ENCODE measurements around the gene RCC1. TPM values are rescaled to one million over a fixed set of nuclear protein-coding genes. Genes with fewer than 3 reads are reported as not detected.

RCC1 gene
- total RNA-seq, 1 experiment from 2014 or later: 96.5 TPM

DNA sequence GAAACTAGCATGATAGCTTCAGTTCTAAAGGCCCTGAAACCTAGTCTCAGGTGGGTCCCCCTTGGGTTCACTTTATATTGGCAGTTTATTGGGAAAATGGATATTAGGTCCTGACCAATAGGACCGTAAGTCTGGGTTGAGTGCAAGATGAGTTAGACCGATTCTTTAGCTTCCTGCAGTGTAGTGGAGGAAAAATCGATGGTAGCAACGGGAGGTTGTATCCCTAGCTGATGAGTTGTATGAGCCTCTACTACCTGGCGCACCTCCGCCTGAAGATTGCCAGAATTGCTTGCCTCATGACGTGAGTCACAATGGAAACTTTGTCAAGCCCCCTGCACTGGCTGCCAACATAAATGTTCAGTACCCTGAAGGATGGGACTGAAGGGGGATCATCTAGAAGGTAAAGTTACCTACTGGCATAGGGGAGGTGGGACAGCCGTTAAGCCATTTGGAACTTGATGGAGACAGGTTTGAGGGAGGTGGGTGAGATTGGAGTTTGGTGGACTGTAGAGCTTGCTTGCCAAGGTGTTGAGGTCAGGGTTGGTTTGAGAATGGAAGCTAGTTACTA lies 3.9 kb downstream of the RCC1 start:
- Histone ChIP-seq H3K4me3 (ENCODE audit: low read length) (peak overlapping the region; percentile 92), H3K4me1 (ENCODE audit: insufficient read depth, low read length) (peaks cover 26% of the 10 kb centered on the region)
- intact Hi-C loops (cut with micrococcal nuclease): loop anchor here (5.0 kb wide), 3 partner anchors 52 to 262 kb away; no protein-coding TSS in a partner anchor

DNA sequence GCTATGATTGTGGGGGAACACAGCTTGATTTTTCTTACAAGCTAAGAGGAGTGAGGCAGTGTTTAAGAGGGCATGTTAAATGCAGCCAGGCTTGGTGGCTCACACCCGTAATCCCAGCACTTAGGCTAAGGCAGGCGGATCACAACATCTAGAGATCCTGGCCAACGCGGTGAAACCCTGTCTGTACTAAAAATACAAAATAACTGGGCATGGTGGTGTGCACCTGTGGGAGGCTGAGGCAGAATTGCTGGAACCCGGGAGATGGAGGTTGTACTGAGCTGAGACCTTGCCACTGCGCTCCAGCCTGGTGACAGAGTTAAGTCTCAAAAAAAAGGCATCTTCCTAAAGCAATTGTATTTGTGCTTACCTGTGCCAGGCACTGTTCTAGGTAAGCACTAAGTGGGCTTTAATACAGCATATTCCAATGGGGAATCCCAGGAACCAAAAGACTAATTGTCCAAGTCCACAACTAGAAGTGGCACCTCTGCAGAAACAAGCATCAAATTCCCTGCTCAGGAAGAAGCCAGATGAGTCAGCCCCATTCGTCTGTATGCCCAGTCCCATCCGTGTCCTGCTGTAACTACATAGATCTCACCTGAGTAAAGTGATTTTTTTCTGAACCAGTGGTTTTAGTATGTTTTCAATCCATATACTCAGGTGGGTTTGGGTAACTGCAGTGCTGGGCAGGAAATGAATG lies 4.6 kb downstream of the RCC1 start:
- ATAC-seq (peak; percentile 42), DNase-seq (peak; percentile 66)
- POLR2A ChIA-PET (ENCODE audit: unreplicated experiment): interaction anchor here (0.7 to 1.0 kb wide), 2 partner anchors 47 to 71 kb away, joined by 3 read pairs; no protein-coding TSS in a partner anchor
- TF ChIP-seq, protein P1, sequence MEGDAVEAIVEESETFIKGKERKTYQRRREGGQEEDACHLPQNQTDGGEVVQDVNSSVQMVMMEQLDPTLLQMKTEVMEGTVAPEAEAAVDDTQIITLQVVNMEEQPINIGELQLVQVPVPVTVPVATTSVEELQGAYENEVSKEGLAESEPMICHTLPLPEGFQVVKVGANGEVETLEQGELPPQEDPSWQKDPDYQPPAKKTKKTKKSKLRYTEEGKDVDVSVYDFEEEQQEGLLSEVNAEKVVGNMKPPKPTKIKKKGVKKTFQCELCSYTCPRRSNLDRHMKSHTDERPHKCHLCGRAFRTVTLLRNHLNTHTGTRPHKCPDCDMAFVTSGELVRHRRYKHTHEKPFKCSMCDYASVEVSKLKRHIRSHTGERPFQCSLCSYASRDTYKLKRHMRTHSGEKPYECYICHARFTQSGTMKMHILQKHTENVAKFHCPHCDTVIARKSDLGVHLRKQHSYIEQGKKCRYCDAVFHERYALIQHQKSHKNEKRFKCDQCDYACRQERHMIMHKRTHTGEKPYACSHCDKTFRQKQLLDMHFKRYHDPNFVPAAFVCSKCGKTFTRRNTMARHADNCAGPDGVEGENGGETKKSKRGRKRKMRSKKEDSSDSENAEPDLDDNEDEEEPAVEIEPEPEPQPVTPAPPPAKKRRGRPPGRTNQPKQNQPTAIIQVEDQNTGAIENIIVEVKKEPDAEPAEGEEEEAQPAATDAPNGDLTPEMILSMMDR (conservative IDR thresholded peaks at IDR 0.05; ENCODE audit: low read depth, low read length): no peak
- TF ChIP-seq EZH2 (IDR thresholded peaks at IDR 0.05; ENCODE audit: low read length, unreplicated experiment): no peak
- TF ChIP-seq EZH2phosphoT487 (IDR thresholded peaks at IDR 0.05; ENCODE audit: borderline replicate concordance, low read length): no peak
- Histone ChIP-seq H3K36me3 (ENCODE audit: low read depth, low read length) (peaks cover 46% of the 10 kb centered on the region), H3K4me3 (ENCODE audit: low read length) (peak overlapping the region; percentile 92; the same call in 1 of the 2 replicates), H3K9me2 (replicated peaks; ENCODE audit: low read length) (no peaks in the 10 kb centered on the region), H3F3A (ENCODE audit: low read length, unreplicated experiment) (peaks cover 56% of the 10 kb centered on the region), H3K9ac (ENCODE audit: low read length) (no peak overlapping the region), H2AFZ (ENCODE audit: low read length) (no peak overlapping the region), H3K27me3 (ENCODE audit: low read length) (no peaks in the 10 kb centered on the region), H3K27ac (ENCODE audit: low read length) (peak overlapping the region; percentile 75), H4K20me1 (ENCODE audit: low read length) (peaks cover 40% of the 10 kb centered on the region), H3K79me2 (ENCODE audit: low read length) (peaks cover 47% of the 10 kb centered on the region), H3K9me3 (ENCODE audit: low read length) (no peaks in the 10 kb centered on the region), H3K4me1 (ENCODE audit: insufficient read depth, low read length) (peaks cover 26% of the 10 kb centered on the region), H3K4me2 (ENCODE audit: low read length) (peak overlapping the region; percentile 92)
- BruUV-seq (replicated peaks): no TSS peak
- CTCF ChIA-PET: no interaction called here
- intact Hi-C loops (cut with micrococcal nuclease): loop anchor here (5.0 kb wide), 1 partner anchor 263 kb away; no protein-coding TSS in a partner anchor

More for the DNA sequence above, 3.9 kb downstream of the RCC1 start:
- no peaks in the 10 kb centered on the region for H3K9me2 ChIP-seq (replicated peaks; ENCODE audit: low read length)
- H3K9me3 ChIP-seq (ENCODE audit: low read length): no peaks in the 10 kb centered on the region
- POLR2A ChIA-PET (ENCODE audit: unreplicated experiment): interaction anchor here (0.7 to 1.0 kb wide), 2 partner anchors 48 to 72 kb away, joined by 3 read pairs; no protein-coding TSS in a partner anchor
- H2AFZ ChIP-seq (ENCODE audit: low read length): no peak overlapping the region
- ATAC-seq (no peak), DNase-seq (no peak)
- peak overlapping the region; percentile 92 for H3K4me2 ChIP-seq (ENCODE audit: low read length)
- peak overlapping the region; percentile 99 for H3K9ac ChIP-seq (ENCODE audit: low read length)
- CTCF ChIA-PET: no interaction called here
- peaks cover 46% of the 10 kb centered on the region for H3K36me3 ChIP-seq (ENCODE audit: low read depth, low read length)
- H3K27me3 ChIP-seq (ENCODE audit: low read length): no peaks in the 10 kb centered on the region
- peaks cover 40% of the 10 kb centered on the region for H4K20me1 ChIP-seq (ENCODE audit: low read length)
- peaks cover 56% of the 10 kb centered on the region for H3F3A ChIP-seq (ENCODE audit: low read length, unreplicated experiment)
- TF ChIP-seq EZH2 (IDR thresholded peaks at IDR 0.05; ENCODE audit: low read length, unreplicated experiment) (no peak), EZH2phosphoT487 (IDR thresholded peaks at IDR 0.05; ENCODE audit: borderline replicate concordance, low read length) (no peak)
- TF ChIP-seq, protein P1 (conservative IDR thresholded peaks at IDR 0.05; ENCODE audit: low read depth, low read length): no peak
- H3K27ac ChIP-seq (ENCODE audit: low read length): peak overlapping the region; percentile 75
- BruUV-seq (replicated peaks): no TSS peak
- peaks cover 53% of the 10 kb centered on the region for H3K79me2 ChIP-seq (ENCODE audit: low read length)
